Measurements from ENCODE around the gene FAM114A1. TPM values are rescaled to one million over a fixed set of nuclear protein-coding genes. Genes with fewer than 3 reads are reported as not detected.

FAM114A1 gene
- total and polyA plus RNA-seq, 2 of the 8 experiments (the other 6 are each of a cell fraction or from before 2014, with no cell fraction given), result 9.5 to 12.0 TPM

DNA sequence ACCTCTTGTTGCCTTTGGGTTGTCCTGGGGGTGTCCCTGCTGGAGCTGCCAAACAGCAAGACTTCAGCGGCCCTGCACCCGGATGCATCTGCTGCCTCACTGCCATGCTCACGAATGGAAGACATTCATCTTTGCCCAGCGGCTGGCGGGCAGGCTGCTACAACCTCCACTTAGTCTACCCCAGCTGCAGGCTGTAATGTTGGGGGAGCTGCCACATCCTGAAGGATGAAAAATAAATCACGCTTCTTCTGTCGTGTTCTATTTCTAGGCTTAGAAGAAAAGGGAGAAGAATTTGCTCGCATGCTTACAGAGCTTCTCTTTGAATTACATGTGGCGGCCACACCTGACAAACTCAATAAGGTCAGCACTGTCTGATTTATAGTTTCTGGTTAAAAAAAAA is 61.4 kb downstream of the FAM114A1 start (continued):
- TF ChIP-seq CHD7 (IDR thresholded peaks at IDR 0.05; ENCODE audit: insufficient replicate concordance, low read length) (no peak), CHD1 (IDR thresholded peaks at IDR 0.05; ENCODE audit: low read depth, low read length) (no peak), SP4 (IDR thresholded peaks at IDR 0.05; ENCODE audit: low read length) (no peak), ATF2 (IDR thresholded peaks at IDR 0.05; ENCODE audit: low read length) (no peak), BCL11A (IDR thresholded peaks at IDR 0.05; ENCODE audit: low read depth in 2 of 2, low read length in 2 of 2) (no peak), GABPA (IDR thresholded peaks at IDR 0.05; ENCODE audit: borderline replicate concordance, insufficient read depth, low read length) (no peak), TAF7 (optimal IDR thresholded peaks at IDR 0.05; ENCODE audit: borderline replicate concordance, low read depth, low read length) (no peak), HDAC2 (IDR thresholded peaks at IDR 0.05; ENCODE audit: borderline replicate concordance in 1 of 2, low read depth in 2 of 2, low read length in 2 of 2) (no peak), TAF1 (IDR thresholded peaks at IDR 0.05; ENCODE audit: low read depth, low read length) (no peak), TBP (IDR thresholded peaks at IDR 0.05; ENCODE audit: low read depth, low read length) (no peak)

All from H1 (cell line).